GM21381 (cell line): ENCODE results near the gene C2orf80.
"Not testable (repeated sequence)": the region's sequence is repeated elsewhere in the genome, so short reads cannot be mapped to it uniquely, and the experiment has no call there.

Experiments
- ATAC-seq: cut with Tn5 transposase; IDR thresholded peaks from one replicate; pipeline ENCODE4 v1.9.1; 2021; ENCODE audit warnings: mild to moderate bottlenecking, moderate library complexity; ENCODE audit not compliant: unreplicated experiment

Gene C2orf80

DNA sequence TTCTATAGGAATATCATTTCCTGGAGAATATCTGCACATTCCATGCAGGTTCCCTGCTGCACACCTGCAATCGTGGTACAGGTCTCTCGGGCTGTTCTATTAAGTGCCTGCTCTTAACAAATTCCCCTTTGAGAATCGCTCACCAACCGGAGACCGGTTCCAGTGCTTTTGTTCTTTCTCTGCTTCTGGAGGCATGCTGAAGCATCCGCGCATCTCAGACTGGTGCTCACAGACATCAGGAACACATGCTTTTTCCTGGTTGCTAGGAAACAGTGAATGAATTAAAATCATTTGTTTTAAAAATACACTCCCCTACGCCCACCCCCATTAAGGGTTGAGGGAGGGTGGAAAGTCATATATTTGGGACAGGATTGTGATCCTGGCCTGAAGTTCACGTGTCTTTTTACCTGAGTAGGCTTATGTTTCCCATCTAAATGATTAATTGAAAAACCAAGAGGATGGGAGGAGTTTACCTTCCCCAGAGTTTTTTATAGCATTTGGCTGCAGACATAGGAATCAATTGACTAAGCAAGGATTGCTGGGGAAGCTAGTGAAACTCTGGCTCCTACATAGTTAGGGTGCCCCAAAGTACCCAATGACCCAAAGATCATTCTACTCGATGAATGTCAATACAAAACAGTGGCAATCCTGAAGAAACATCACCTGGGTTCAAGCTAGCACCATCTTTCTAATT lies at the start of gene C2orf80:
Gene C2orf80 (minus strand): TSS at position 221 of the 694 bp plus-strand sequence. CDS start 3,044 bp downstream, outside the sequence.
- no peak for ATAC-seq

DNA sequence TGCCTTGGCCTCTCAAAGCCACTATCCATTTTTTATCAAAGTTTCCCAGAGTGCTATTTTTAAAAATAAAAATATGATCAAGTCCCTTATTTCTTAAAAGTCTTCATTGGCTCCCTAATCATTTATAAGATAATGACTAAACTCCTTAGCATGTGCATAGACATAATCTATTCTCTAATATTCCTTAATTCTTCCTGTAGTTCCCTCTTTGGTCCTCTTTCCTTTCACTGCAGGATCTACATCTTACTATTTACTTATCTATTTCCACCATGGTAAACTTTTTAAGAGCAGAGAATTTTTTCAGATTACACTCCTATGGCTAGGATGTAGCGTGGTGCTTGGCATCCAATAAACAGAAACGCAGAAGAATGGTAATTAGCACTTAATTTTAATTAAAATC lies 46.0 kb upstream of the C2orf80 start:
- ATAC-seq, result no peak

DNA sequence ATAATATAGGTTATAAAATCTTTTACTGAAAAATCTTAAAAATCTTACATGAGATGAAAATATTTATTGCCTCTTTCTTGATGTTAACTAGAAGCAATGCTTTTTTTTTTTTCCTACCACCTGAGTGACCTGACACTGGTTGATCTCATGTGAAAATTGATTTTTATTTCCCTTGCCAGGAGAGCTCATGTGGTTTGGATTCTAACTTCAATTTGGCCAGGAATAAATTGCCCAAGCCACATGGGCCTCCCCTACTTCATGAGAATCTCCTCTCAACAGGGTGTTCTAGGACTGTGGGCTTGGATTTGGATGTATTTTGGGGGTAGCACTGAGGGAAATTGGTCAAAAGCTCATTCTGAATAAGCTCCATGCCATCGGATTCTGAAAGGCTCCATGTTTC lies 45.0 kb upstream of the C2orf80 start:
- no peak for ATAC-seq

DNA sequence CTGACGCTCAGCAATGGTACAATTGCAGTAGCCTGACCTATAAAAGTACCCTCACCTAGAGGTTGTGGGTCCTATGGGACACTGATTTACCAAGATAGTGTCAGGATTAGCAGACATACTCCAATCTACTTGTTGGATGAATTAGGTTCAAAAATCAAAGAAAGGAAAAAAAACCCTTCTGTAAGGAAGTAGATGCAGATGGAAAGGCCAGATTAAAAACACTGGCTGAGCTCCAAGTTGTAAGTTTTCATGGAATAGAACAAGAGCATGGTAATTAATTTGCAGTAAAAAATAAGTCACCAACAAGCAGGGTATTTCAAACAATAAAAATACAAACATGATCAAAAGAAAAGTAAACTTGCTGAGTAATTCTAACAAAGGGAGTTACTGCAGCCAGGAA lies 38.6 kb upstream of the C2orf80 start:
- ATAC-seq, result no peak

DNA sequence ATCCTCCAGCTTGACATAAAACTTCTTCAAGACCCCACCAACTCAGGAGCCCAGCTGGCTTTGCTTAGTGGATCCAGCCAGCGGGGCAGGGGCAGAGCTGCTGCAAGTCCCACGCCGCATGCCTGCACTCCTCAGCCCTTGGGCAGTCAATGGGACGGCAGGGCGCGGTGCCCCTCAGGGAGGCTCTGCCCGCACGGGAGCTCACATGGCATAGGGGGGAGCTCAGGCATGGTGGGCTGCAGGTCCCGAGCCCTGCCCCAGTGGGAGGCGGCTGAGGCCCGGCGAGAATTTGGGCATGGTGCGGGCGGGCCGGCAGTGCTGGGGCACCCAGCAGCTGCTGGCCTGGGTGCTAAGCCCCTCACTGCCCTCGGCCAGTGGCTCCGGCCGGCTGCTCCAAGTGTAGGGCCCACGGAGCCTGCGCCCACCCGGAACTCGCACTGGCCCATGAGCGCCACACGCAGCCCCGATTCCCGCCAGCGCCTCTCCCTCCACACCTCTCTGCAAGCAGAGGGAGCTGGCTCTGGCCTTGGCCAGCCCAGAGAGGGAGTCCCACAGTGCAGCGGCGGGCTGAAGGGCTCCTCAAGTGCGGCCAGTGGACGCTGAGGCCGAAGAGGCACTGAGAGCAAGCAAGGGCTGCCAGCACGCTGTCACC lies 37.9 kb upstream of the C2orf80 start:
- ATAC-seq, result no peak

DNA sequence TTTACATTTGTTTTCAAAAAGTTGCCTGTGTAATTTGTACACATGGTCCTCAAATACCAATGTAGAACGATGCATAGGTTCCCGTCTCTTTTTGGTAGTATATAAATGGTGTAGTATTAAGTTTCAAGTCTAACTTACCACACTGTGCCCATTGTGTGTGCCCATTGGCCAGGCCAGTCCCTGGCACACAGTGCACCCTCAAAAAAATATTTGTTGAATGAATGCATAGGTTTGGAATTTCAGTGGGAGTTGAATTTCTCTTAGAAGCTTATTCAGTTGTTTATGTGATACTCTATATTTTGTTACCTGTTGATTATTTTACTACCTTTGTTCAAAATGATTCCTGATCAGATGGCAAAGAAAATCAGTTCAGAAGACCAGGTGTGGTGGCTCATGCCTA lies 35.0 kb upstream of the C2orf80 start:
- ATAC-seq, result no peak

DNA sequence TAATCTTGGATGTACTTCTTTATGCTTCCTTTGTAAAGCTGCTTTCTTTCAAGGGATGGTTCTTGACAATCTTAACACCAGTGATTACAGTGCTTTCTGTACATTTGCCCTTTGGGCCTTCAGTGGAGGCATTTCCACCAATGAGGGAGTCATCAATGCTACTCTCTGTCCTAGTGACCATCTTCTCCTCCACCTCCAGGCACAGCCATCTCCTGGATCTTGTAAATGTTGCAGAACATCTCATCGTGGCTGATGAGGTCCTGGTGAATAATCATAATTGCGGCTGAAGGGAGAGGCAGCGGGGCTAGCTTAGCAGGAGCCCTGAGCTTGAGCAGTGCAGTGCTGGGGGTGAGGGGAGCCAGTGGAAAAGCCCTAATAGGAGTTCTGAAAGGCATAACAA lies 32.5 kb upstream of the C2orf80 start:
- no peak for ATAC-seq

DNA sequence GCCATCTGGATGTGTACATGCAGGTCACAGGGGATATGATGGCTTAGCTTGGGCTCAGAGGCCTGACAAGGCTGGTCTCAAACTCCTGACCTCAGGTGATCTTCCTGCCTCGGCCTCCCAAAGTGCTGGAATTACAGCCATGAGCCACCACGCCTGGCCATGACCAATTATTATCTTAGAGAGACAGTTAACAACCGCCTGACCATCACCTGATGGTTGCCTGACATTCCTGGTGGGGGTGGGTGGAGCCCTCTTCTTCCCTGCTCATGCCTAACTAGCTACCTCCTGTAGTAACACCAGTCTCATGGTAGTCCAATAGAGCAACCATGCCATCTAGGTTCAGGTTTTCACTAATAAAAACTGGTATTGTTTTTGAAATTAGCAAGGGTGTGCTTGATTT lies 32.0 kb upstream of the C2orf80 start:
- not testable (repeated sequence) for ATAC-seq

DNA sequence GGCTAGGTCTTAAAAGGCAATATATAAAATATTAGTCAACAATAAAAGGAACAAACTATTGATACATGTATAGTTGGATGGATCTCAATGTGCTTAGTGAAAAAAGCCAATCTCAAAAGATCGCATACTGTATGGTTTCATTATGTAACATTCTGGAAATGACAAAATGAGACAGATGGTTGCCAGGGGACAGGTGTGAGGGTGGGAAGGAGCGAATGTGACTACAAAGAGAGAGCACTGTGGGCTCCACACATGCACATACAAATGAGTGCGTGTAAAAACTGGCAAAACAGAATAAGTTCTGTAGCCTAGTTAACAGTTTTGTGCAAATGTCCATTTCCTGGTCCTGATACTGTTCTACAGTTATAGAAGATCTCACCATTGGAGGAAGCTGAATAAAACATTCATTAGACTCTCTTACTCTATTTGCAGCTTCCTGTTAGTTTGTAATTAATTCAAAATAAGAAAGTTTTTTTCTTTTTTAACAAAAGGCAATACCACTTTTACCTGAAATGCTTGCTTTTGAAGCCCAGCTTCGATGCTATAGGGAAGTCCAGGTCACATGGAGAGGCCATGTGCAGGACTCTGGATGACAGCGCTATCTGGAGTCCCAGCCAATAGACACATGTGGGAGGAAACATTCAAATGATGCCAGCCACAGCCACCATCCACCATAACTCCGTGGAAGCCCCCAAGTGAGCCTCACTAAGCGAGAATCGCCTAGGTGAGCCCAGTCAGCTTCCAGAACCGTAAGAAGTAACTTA lies 21.0 kb upstream of the C2orf80 start:
- ATAC-seq, result no peak

DNA sequence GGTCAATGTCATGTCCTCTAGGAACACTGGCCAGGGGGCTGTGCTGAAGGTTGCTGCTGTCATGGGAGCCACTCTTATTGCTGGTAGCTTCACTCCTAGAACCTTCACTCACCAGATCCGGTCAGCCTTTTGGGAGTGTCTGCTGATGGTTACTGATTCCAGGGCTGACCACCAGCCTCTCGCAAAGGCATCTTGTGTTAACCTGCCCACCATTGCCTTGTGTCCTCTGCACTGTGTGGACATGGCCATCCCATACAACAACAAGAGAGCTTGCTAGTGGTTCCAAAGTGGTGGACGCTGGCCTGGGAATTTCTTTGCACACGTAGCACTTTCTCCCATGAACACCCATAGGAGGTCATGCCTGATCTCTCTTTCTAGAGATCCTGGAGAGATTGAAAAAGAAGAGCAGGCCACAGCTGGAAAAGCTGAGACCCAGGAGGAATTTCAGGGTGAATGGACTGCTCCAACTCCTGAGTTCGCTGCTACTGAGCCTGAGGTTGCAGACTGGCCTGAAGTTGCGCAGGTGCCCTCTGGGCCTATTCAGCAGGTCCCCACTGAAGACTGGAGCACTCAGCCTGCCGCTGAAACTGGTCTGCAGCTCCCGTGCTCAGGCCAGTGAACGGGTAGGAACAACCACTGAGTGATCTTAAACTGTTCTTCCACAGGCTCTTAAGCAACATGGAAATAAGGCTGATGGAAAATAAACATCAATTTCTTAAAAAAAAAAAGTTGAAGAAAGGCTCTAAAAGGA lies 18.7 kb upstream of the C2orf80 start:
- no peak for ATAC-seq

DNA sequence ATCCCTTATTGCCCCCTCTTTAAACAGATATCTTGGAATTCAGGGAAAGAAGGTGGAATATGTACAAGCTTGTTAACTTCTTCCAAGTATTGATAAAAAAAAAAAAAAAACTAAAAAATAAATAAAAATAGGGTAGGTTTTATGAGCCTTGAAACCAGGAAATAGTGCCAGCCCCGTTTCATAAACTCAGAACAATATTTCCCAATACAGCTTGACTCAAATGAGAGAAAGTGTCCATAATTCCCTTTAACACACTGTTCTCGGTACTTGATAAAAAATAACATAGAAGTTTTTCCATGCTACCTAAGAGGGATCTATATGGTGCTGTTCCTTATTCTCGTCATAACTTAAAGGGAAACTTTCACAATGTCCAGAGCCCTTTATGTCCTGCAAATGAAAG lies 17.9 kb upstream of the C2orf80 start:
- ATAC-seq, result no peak

DNA sequence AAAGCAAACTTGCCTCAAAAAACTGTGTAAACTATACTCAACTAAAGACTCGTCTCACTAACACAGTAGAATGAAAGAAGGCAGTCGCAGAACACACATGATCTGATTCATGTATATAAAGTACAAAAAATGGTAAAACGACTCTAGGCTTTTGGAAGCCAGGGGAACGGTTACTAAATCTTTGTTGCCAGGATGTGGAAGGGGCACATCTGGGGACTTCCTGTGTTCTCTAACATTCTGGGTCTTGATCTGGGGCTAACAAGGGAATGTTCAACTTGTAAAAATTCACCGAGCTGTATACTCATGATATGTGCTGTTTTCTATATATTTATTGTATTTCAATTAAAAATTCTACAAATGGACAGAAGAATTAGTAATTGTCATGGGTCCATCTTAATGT lies 14.3 kb upstream of the C2orf80 start:
- no peak for ATAC-seq

DNA sequence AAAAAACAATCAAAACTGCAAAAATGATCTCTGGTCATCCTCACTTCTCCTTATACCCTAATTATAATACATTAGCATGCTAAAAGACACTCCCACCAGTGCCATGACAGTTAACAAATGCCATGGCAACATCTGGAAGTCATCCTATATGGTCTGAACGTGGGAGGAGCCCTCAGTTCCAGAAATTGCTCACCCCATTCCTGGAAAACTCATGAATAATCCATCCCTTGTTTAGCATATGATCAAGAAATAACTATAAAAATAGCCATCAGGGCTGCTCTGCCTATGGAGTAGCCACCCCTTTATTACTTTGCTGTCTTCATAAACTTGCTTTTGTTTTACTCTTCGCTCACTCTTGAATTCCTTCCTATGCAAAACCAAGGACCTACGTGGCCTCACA lies 5.7 kb upstream of the C2orf80 start:
- ATAC-seq, result no peak

DNA sequence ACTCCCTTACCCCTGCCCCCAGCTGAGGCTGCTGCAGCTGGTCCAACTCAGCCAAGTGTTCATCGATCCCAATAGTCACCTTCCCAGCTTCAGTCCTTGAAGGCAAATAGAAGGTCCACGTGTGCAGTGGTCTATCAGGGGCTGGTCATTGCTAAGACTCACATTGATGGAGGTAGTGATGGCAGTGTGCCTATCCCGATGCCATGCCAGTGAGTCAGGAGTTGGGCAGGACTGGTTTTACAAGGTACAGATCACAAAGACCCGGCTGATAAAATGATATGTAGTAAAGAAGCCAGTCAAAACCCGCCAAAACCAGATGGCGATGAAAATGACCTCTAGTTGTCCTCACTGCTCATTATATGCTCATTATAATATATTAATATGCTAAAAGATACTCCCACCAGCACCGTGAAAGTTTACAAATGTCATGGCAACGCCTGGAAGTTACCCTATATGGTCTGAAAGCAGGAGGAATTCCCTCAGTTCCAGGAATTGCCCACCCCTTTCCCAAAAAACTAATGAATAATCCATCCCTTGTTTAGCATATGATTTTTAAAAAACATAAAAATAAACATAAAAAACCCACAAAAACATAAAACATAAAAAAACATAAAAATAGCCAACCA lies 2.9 kb upstream of the C2orf80 start:
- ATAC-seq, result no peak

DNA sequence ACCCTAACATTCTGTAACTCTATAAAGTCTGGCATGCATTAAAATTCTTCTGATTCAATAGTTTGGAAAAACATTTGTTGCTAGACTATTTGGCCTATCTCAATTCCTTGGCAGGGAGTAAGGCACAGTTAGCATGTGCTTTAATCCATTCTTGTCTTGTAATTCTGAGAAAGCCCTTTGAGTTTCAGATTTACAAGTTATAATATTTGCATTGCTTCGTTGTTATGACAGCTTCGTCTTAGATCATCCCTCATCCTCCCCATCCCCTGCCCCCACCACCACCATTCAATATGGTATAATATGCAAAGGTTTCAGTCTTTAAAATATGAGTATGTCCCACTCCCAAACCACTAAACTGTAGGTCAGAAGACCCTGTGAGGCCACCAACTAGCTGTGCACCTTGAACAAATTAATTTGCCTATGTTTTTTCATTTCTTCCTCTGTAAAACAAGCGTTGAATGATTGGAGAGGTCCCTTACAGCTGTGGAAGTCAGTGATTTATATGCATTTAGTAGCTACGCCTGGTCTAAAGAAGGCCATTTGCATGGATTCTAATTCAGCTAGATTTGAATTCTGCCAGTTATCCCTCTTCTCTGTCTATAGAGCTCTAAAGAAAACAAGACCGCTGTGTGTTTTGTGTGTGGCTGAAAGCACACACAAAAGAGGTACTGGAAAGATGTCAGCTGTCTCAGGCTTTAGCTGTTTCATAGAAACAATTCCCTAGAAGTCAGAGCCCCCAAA lies 591 bp downstream of the C2orf80 start:
- no peak for ATAC-seq

DNA sequence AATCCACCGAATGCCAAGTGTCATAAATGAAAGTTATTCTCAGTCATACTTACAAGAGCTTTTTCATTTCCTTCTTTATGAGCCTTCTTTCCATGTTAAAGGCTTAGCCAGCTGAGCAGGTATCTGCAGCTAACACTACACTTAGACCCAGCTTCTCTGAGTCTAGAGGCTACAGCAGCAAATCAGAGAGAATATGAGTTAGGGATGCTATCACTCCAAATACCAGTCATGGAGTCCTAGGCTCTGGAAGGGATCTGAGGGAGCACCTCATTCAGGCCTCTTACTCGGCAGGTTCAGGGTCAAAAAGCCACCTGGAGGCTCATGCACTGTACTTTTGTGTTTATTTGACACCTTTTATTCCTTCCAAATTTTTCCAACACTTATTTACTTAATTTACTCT lies 2.9 kb downstream of the C2orf80 start:
- ATAC-seq, result no peak

DNA sequence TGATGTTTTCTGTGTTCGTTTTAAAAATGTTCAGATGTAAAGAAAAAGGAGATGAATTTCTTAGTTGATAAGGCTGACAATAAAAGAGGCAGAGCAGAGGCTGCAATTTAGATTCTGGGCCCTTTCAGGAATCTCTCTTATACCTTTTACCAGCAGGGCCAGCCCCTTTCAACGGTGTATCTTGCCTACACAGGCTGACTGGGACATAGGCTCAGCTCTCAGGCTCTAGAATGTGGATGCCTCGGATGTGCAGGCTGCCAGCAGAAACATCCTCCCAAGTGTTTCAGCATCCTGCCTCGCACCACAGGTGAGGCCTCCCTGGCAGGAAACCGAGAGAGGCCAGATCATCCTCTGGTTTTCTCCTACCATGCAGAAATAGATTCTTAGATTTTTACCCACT lies 3.4 kb downstream of the C2orf80 start:
- ATAC-seq, result no peak

DNA sequence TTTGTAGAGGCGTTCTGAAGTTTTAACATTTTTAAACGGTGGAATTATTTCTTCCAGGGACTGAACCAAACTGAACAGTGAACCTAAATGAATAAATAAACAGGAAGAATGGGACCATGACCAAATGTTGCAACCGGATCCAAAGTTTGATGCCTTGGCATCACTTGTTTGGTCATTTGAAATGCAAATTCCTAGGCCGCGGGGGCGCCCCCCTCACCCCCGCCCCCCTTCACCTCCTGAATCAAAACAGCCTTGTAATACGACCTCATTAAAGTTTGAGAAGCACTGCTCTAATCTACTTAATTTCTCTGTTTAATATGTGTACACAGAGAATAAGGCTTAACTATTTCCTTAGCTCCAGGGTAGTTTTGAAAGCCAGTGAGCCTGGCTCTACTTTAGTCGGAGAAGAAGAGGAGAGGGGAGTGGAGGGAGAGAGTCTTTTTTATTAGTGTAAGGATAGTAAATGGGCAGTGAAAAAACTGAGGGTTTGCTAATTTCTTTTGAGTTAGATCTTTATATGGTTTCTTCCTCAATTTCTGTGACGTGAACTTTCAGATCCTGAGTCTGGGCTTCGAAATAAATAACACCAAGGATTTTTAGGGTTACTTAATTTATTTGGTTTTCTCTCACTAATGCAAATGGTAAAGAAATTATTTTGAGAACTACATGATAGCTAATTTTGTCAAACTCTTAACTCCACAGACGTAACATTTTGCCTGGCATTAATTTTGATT lies 5.7 kb downstream of the C2orf80 start:
- ATAC-seq, result no peak

DNA sequence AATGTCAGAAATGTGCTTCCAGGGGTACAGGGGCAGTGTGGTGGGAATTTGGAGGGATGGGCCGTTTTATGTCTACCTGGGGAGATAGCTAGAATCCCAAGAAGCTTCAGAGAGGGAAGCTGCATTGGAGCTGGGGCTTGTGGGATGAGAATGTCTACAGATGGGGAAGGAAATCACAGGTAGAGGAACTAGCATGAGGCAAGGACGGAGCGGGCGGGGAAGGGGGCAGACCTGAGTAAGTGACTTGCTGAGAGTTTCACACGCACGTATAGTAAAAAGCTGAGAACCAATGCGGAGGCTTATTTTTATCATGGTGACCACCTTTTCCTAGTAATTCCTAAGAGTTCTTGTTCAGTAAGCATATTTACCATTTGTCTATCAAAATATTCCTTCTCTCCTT lies 6.3 kb downstream of the C2orf80 start:
- ATAC-seq, result no peak

DNA sequence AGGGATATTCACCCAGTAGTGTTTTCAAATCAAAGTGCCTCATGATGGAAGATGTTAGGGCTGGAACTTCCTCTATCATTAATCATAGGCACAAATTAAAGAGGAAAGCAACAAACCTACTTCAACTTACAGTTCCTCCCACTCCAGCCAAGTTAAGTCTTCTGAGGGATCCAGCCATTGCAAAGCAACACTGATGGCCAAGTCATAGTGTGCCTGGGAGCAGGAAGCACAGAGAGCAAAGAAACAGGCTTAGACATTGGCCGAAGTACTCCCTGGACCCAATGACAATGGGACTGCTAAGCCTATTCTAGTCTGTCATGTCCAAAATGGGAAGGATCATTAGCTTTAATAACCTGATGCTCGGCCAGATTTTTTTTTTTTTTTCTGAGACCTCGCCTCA lies 7.0 kb downstream of the C2orf80 start:
- no peak for ATAC-seq
